AG09309 (cell line): ENCODE results near the gene HOXB9.

Experiments
- DNase-seq: peaks from one replicate; pipeline ENCODE4 v3.0.0-alpha.2; 2010; ENCODE audit warnings: low read depth
- H3K4me3 ChIP-seq: 2 replicates; pipeline ENCODE4 v1.5.1; 2011; ENCODE audit warnings: mild to moderate bottlenecking, low read depth, low read length, moderate library complexity; ENCODE audit not compliant: control insufficient read depth
- TF ChIP-seq, protein P1 (sequence below): IDR thresholded peaks from 2 replicates; pipeline ENCODE4 v1.5.1; 2011; ENCODE audit warnings: mild to moderate bottlenecking, low read depth, low read length, inconsistent platforms; ENCODE audit not compliant: insufficient read depth, control insufficient read depth; ENCODE audit errors: missing control alignments

The HOXB9 gene

DNA sequence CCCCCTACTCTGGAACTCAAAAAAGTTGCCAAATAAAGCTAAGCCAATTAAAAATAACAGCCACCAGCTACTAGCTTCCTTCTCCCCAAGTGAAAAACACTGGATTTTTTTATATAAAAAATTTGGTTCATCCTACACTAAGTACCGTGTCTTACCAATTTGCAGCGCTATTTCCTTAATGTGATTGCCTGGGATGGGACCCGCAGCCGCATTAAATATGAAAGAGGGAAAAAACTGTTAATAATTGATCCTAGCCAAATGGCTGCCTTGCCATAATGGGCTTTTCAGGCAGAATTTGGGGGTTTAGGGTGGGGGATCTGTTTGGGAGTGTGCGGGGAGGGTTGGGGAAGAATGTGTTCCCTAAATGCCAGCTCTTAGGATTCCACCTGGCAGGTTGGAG lies 2.0 kb downstream of the HOXB9 start:
- TF ChIP-seq, protein P1, sequence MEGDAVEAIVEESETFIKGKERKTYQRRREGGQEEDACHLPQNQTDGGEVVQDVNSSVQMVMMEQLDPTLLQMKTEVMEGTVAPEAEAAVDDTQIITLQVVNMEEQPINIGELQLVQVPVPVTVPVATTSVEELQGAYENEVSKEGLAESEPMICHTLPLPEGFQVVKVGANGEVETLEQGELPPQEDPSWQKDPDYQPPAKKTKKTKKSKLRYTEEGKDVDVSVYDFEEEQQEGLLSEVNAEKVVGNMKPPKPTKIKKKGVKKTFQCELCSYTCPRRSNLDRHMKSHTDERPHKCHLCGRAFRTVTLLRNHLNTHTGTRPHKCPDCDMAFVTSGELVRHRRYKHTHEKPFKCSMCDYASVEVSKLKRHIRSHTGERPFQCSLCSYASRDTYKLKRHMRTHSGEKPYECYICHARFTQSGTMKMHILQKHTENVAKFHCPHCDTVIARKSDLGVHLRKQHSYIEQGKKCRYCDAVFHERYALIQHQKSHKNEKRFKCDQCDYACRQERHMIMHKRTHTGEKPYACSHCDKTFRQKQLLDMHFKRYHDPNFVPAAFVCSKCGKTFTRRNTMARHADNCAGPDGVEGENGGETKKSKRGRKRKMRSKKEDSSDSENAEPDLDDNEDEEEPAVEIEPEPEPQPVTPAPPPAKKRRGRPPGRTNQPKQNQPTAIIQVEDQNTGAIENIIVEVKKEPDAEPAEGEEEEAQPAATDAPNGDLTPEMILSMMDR = no peak
- no peak overlapping the region for H3K4me3 ChIP-seq
- DNase-seq = no peak

DNA sequence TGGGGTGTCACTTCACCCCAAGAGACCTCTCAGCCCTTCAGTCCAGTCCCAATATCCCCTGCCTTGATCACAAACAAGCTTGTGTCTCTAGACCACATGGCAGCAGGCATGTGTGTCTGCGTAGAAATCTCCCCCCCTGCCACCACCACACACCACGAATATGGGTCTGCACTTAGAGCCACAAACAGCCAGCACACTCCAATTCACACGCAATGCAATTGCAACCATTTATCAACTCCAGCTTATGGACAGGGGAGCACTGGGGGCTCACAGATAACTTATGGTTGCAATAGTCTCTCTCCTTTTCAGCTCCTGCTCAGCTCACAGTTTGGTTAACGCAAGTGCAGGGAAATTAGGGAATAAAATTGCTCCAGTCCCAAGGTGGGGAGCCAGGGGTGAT lies 2.6 kb downstream of the HOXB9 start:
- DNase-seq = no peak
- TF ChIP-seq, protein P1 = no peak
- no peak overlapping the region for H3K4me3 ChIP-seq

DNA sequence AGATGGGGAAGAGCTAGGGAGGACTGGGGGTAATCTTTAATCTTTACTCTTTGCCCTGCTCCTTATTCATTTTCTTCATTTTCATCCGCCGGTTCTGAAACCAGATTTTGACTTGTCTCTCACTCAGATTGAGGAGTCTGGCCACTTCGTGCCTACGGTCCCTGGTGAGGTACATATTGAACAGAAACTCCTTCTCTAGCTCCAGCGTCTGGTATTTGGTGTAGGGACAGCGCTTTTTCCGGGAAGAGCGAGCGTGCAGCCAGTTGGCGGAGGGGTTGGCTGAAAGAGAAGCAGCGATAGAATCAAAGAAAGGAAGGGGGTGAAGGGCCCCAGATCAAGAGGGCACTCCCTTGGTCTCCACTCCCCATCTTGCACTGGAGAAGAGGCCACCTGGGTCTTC lies 3.3 kb downstream of the HOXB9 start:
- no peak for DNase-seq
- TF ChIP-seq, protein P1 = no peak
- no peak overlapping the region for H3K4me3 ChIP-seq

DNA sequence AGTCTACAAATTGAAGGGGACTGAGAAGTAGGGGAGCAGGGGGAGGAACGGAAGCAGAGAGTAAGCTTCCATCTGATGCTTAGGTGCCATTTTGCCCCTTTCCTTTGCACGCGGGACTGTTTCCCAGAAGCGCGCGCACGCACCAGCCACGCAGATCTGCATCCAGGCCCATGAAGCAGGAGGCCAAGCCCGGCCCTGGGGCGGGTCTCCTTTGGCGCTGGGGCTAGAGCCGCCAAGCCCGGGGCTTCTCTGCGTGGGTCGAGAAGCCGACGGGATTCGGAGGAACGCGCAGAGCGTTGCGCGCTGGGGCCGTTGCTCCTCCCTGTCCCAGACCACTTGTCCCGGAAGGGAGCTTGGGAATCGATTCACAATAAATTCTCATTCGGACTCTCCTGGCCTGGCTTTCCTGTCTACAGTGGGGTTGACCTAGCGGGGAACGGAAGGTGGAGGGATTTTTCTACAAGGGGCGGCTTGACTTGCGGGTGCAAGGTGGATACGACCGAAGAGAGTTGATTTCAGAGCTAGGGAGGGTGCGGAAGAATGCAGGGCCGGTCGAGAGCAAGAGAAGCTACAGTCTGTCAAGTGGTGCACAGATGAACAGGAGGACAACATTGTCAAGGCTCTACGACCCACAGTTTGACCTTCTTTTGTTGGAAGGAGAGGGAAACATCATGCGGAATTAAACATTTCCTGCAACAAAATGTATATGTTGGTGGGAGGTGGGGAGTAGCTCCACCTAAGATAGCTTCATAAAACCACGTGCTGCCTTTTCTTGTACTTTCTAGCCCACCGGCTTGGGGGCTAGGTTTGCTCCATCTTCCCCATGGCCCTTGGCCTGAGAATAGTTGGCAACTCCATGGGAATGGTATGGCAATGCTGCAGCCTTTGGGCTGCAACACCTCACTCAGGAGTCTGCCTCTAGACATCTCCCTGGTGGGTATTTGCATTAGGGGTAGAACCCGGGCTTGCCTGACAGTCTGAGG lies 4.5 kb downstream of the HOXB9 start:
- no peak overlapping the region for H3K4me3 ChIP-seq
- TF ChIP-seq, protein P1 = no peak
- DNase-seq = no peak

DNA sequence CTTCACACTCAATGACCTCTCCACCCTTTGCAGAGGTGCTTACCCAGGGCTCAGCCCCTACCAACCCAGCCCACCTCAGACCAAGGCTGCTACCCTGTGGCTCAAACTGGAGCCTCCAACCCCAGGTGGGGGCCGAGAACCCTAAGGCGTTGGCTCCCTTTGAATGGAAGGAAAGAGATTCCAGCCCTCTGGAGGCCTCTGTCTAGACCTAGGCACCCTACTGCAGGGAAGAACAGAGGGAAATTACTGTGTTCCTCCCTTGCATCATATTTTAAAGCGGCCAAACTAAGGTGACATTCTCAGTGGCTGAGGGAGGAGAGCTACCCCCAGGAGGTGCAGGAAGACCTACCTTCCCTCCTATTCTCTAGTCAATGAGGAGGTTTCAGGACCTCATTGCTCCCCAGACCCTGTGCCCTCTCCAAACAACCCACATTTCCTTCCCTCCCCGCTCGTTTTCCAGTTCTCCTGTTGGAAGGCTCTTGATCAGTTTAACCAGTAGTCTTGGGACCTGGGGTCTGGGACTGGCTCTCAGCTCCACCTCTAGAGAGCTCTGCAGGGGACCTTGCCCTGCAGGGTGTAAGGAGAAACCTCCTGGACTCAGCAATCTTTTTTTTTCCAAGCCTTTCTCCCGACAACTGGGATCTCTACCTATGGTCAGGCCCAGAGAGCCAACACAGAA lies 5.6 kb downstream of the HOXB9 start:
- TF ChIP-seq, protein P1 = no peak
- no peak overlapping the region for H3K4me3 ChIP-seq
- DNase-seq = no peak

DNA sequence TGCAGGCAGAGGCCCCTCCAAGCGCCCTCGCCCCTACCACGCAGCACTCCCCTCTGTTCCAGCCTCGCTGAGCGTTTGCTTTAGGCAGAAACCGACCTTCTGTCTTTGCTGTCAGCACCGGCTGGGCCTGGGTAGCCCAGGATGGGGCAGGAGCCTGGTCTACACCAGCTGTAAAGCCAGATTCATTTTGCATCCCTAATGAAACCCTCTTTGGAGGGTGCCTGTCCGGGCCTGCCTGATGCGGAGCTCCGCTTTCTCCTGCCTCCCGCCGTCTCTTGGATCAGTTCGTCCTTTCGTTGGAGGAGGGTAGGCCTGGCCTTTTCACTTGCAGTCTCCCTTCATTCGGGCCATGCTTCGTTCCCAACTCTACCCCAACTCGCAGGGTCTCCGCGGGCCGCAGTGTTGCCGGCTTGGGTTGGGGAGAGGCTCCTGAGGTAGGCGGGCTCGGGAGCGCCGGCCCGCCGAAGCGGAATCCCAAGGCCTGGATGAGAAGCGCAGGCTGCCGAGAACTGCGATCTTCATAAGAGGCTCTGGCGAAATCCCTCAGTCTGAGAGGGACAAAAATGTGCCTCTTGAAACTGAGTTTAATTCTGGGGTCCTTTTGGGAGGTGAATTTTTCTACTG lies 6.2 kb downstream of the HOXB9 start:
- TF ChIP-seq, protein P1 = no peak
- no peak for DNase-seq
- H3K4me3 ChIP-seq = no peak overlapping the region
